Keratinocyte (primary cell): ENCODE data around the gene GARS1.

Experiments
- EZH2 ChIP-seq: IDR thresholded peaks from one replicate; pipeline ENCODE4 v1.6.1; 2012; ENCODE audit warnings: inconsistent platforms, mild to moderate bottlenecking, low read length, moderate library complexity
- TF ChIP-seq, protein P1 (sequence below), 3 experiments: IDR thresholded peaks in 1 of 3; conservative IDR thresholded peaks in 1 of 3; optimal IDR thresholded peaks in 1 of 3; 2 replicates in 2 of 3; 3 replicates in 1 of 3; pipeline versions ENCODE3 to v1.5.1; 2011; ENCODE audit warnings: low read length in 3 of 3, mild to moderate bottlenecking in 3 of 3, moderate library complexity in 2 of 3, control low read depth in 1 of 3, inconsistent platforms in 1 of 3; ENCODE audit not compliant: insufficient read depth in 2 of 3; ENCODE audit errors: extremely low read depth in 1 of 3

DNA sequence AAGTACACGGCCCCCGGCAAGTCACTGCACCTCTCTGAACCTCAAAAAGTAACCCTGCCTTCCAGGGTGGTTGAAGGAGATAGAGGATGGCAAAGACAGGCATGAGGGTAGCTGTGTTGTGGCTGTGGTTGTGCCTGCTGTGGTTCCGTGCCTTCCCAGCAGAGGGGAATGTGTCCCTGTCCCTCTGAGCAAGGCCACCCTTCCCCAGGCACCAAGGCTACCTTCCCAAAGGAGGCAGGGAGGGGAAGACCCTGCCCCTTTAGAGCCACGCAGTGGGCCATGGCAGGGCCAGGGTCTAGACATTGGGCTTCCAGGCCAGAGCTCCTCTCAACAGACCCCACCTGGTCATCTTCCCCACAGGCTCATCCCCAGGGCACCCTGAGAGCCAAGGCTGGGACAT is 68.7 kb downstream of the GARS1 start:
- TF ChIP-seq, protein P1, sequence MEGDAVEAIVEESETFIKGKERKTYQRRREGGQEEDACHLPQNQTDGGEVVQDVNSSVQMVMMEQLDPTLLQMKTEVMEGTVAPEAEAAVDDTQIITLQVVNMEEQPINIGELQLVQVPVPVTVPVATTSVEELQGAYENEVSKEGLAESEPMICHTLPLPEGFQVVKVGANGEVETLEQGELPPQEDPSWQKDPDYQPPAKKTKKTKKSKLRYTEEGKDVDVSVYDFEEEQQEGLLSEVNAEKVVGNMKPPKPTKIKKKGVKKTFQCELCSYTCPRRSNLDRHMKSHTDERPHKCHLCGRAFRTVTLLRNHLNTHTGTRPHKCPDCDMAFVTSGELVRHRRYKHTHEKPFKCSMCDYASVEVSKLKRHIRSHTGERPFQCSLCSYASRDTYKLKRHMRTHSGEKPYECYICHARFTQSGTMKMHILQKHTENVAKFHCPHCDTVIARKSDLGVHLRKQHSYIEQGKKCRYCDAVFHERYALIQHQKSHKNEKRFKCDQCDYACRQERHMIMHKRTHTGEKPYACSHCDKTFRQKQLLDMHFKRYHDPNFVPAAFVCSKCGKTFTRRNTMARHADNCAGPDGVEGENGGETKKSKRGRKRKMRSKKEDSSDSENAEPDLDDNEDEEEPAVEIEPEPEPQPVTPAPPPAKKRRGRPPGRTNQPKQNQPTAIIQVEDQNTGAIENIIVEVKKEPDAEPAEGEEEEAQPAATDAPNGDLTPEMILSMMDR (optimal IDR thresholded peaks at IDR 0.05 in 1 of 3, IDR thresholded peaks at IDR 0.05 in 1 of 3, conservative IDR thresholded peaks at IDR 0.05 in 1 of 3; ENCODE audit: extremely low read depth in 1 of 3, insufficient read depth in 2 of 3, low read length in 3 of 3): no peak
- TF ChIP-seq EZH2: no peak
